NCI-H69 (cell line): ENCODE measurements around the gene GXYLT2.
A peak's percentile ranks its signal among the peaks of the same experiment; 100 is the strongest.
"Not testable (repeated sequence)": the region's sequence is repeated elsewhere in the genome, so short reads cannot be mapped to it uniquely, and the experiment has no call there.

Source experiments
- DNase-seq: peaks from one replicate; lab custom pipeline; 2025; lab: John Stamatoyannopoulos, UW

The GXYLT2 gene

DNA sequence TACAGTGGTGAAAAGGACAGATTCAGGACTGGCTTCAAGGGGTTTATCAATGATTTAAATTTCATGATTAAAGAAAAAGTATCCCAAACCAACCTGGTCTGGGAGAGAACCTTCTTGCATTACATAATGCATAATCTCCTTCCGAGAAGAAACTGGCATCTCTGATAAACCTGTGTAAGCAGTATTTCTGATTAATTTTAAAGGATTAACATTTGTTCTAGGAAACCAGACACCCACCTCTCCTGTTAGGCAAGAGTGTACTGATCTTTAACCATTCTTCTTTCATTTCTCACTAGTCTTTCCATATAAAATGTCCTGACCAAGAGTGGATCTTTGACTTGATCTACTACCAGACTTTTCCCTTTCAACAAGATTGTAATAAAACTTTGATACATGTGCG lies 85.9 kb downstream of the GXYLT2 start:
- DNase-seq = no peak

DNA sequence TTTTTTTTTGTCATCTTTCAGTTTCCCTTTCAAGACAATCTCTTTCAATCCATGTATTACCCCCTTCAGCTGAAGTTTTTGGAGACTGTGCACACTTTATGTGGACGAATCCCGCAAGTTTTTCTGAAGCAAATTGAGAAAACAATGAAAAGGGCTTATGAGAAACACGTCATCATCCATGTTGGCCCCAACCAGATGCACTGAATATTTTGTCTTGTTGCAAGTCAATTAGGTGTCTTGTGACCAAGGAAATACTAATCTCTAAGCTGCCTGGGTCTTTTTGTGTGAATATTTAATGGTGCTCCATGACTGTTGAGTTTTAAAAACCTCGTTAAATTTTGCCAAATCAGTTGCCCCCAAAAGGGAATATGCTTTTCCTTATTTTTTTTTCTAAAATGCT lies 87.1 kb downstream of the GXYLT2 start:
- no peak for DNase-seq

DNA sequence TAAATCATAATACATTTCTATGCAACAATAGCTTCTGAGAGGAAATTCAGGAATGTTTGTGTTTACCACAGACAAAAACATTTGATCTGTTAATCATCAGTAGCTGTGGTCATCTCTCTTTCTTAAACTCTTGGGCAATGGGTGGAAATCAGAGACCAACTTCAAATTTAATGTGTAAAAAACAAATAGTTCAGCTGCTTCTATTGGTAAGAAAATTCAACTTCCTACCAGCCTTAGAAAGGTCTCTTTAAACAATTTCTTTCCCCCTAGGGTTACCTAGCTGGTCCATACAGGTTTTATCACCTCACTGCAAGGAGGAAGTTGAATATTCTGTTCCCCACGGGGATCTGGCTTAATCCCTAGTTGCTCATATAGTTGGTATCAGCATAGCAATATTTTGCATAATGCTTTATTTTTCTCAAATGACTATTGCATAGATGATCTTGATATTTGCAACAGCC lies 88.5 kb downstream of the GXYLT2 start:
- DNase-seq = no peak

DNA sequence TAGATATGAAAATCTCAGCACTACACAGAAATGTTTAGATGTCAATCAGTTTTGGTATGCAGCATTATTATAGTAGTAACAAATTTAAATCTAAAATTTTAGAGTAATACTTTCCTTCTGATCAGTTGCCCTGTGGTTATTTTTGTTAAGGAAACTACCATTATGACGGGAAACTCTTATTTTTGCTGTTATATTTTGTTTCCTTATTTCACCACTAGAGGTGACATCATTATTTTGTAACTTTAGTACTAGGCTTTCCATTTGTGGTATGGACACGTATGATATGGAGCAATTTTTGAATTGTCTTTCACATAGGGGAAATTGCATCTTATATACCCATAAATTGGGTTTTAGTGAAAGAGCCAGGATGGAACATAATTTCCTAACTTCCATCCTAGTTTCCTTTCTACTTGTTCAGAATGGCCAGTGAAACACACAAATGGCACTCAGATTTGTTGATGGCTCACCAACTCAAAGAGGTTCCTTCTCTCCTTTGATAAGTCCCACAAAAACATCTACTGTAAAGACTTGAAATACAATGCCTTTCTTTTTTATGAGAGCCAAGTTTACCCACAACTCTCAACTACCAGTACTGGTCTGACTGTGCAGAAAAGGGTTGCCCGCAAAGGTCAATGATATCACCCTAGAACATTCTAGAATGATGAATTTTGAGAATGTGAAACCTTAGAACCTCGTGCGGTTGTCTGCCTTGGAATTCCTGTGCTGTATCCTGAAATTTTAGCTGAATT lies 89.4 kb downstream of the GXYLT2 start:
- no peak for DNase-seq

DNA sequence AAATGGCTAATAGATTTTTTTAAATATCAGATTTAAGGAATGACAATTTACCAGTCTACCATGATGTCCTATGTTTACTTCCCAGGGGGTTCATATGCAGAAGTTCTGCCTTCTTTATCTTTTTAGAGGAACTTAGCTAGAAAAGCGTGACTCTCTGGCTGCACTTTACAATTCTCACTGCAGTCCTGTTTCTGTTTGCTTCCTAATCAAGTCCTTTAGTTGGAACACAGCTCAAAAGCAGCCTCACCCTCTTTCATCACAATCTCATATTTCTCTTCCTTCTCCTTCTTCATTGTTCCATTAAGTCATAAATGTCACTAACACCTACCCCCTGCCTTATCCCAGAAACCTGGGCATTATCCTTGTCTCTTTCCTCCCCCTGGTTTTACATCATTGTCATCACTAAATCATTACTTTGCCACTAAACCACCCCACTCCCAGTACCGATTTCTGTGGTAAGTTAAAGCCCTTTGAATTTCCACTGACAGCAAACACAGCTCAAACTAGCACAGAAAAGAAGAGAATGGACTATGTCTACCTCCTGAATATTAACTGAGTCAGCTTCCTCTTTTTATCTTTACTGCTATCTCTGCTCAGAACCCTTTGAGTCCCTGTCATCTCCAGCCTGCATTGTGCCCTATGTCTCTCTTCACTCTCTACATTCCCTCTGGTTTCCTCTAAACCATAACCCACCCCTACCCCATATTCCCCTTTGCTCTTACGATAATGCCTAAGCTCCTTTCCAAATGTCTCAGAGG lies 94.9 kb downstream of the GXYLT2 start:
- no peak for DNase-seq

DNA sequence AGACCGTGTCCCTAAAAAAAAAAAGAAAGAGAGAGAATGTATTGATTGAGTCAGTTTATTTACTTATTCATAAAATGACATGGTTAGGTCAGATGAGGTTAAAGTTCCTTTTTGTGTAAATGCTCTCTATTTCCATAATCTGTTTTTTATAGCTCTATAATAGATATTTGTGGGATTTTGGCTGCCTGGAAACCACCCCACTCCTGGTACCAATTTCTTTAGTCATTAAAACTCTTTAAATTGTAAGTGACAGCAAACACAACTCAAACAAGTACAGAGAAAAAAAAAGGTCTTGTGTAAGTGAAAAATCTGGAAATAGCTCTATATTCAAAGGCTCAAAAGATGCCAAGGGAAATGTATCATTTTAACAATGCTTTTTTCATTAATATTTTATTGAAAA lies 97.7 kb downstream of the GXYLT2 start:
- DNase-seq = no peak

DNA sequence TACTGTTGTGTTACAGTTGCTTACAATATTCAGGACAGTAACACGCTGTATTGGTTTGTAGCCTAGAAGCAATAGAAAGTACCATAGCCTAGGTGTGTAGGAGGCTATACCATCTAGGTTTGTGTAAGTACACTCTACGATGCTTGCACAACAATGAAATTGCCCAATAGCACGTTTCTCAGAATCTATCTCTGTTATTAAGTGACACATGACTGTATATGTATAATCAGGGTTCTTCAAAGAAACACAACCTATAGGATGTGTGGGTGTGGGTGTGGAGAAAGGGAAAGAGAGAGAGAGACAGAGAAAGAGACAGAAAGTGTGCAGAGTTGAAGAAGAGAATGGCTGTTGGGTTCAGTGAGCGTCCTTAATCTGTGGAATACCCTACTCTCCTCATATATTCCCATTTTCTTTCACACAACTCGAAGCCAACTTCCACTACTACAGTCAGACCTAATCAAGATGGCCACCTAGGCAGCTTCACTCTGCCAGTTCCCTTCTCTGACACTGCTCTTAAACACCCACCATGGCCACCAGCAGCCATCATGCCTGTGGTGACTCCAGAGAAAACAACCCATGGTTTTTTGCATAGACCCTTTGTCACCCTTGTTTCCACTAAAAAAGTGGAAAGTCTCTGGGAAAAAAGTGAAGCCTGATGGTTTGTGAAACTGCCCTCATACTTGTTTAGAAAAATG lies 103.0 kb downstream of the GXYLT2 start:
- DNase-seq = no peak

DNA sequence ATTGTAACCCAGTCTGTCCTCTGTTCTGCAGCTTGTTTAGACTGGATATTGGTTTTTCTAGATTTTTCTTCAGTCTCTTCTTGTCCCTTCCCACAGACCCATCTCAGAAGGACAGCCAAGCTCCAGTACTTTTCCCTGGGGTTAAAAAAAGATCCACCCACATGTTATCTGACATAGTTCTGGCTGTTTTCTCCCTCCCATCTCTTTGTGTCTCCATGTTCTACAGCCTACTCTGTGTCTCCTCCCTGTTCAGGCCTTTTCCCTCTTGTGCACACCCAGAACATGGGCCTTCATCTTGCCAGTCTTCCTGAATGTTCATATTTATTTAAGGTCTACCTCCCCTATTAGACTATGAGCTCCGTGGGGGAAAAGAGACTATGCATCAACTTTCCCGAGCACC lies 103.7 kb downstream of the GXYLT2 start:
- DNase-seq = no peak

DNA sequence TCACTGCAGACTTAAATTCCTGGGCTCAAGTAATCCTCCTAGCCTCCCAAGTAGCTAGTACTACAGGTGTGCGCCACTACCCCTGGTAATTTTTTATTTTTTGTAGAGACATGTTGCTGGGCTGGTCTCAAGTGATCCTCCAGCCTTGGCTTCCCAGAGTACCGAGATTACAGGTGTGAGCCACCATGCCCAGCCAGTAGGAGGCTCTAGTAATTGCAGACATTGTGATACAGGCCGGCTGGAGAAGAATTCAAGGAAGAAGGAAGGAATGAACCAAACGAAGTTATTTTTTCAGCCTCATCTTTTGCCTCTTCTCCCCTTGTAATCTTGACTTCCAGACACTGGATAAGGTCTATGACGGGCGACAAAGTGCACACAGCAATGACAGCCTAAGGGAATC lies 105.5 kb downstream of the GXYLT2 start:
- no peak for DNase-seq

DNA sequence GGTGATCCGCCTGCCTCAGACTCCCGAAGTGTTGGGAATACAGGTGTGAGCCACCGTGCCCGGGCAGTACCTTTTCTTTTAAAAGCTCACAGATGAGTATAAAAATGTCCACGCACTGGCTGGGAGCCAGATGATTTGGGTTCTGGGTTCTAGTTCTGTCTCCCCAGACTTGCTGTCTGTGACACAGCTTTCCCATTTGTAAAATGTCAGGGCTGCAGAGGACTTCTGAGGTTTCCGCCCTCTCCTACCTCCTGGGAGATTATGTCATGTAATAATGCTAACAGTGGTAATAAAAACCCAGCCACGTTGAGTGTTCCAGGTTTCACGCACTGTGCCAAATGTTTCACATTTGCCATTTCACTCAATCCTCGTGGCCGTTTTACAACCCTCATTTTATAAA lies 107.5 kb downstream of the GXYLT2 start:
- DNase-seq = peak; percentile 2

DNA sequence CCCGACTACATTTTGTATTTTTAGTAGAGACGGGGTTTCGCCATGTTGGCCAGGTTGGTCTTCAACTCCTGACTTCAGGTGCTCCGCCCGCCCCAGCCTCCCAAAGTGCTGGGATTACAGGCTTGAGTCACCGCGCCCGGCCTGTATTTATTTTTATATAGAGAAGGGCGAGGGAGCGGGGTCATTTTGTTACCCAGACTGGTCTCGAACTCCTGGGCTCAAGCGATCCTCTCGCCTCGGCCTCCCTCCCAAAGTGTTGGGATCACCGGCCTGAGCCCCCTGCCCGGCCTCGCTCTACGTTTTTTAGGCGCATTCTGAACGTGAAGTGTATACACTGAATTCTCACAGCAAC lies 108.3 kb downstream of the GXYLT2 start:
- no peak for DNase-seq

DNA sequence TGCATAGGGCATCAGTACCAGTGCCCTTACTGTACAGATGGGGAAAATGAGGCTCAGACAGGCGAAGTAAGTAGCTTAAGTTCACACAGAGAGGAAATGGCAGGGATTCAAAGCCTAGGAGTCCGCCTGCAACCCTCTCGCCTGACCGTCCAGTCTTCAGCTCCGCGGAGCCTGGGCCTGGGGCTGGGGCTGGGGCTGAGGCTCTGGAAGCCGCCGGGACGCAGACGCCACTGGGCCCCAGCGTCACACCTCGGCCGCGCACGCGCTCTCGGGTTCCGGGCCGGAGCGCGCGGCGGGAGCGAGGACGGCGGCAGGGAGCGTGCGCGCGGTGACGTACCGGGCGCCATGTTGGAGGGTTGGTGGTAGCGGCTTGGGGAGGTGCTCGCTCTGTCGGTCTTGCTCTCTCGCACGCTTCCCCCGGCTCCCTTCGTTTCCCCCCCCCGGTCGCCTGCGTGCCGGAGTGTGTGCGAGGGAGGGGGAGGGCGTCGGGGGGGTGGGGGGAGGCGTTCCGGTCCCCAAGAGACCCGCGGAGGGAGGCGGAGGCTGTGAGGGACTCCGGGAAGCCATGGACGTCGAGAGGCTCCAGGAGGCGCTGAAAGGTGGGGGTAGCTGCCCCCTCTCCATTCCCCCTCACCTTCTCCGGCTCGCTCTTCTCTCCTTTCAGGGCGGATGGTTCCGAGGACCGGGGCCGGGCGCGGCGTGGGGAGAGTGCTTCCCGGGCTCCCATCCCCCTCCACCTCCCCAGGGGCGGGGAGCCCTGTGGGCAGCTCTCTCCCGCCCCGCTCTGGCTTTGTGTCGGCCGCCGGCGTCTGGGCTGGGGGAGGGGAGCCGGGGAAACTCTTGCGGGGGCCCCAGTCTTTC lies 108.9 kb downstream of the GXYLT2 start, which contains the start of gene PPP4R2:
Gene PPP4R2, plus strand, starts transcription at position 339 of the 861 bp plus-strand sequence. Its CDS starts 227 bp downstream, at position 566.
- DNase-seq = peak; percentile 92

DNA sequence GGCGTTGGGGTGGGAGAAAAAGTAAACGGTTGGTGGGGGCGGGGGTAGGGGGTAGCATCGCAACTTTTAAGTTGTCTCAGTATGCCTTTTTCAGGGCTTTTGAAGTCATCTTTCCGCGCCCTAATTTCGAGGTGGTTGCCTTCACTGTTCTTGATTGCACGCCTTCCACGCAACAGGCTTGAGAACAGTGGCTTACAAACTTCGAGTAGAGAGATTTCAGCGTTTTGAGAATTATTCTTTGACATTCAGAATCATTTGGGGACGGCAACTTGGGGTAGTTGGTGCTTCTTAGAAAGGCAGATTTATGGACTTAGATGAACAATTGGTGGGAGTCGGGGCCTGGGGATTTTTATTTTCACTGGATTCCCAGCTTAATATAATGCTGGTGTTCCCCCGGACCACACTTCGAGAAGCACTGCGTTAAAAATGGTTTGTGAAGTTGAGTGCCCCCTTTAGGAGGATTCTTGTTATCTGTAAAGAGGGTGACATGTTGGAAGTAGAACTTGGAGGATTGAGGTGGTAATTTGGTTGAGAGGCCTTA lies 109.6 kb downstream of the GXYLT2 start:
- DNase-seq = peak; percentile 65

DNA sequence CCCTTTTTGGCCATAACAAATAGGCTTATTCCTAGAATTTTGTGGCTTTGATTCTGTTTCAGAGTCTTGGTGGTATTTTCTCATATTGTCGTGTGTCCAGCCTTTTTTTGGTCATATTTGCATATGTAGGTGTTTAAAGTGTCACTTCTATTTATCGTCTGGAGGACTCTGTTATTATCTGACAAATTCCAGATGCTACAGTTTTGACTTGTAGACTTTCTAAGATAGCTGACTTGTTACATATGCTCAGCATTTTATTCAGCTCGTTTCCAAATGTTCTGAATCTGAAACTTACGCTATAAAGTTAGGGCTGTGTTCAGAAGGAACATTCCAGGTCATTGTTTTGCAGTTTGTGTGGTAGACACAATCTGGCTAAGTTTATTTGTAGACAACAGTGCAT lies 110.6 kb downstream of the GXYLT2 start:
- no peak for DNase-seq

DNA sequence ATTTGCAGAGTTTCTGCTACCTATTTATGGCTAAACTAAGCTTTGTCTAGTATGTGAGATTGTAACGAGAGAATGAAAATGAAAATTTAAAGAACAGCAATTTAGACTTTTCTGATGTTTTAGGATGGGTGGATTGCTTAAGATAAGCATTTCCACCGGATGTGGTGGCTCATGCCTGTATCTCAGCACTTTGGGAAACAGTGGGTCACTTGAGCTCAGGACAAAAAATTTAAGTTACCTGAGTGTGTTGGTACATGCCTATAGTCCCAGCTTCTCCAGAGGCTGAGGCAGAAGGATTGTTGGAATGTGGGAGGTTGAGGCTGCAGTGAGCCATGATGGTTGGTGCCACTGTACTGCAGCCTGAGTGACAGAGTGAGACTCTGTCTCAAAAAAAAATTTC lies 112.1 kb downstream of the GXYLT2 start:
- DNase-seq = no peak

DNA sequence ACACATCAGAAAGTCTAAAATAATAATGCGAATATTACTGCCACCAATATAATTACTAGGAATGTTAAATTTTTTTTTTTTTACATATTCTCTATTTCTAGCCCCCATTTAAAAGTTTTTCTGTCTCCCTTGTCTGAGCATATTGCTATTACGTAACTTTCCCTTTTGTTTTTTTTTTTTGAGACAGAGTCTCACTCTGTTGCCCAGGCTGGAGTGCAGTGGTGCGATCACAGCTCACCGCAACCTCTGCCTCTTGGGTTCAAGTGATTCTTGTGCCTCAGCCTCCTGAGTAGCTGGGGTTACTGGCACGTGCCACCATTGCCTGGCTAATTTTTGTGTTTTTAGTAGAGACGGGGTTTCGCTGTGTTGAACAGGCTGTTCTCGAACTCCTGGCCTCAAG lies 115.2 kb downstream of the GXYLT2 start:
- DNase-seq = not testable (repeated sequence)

DNA sequence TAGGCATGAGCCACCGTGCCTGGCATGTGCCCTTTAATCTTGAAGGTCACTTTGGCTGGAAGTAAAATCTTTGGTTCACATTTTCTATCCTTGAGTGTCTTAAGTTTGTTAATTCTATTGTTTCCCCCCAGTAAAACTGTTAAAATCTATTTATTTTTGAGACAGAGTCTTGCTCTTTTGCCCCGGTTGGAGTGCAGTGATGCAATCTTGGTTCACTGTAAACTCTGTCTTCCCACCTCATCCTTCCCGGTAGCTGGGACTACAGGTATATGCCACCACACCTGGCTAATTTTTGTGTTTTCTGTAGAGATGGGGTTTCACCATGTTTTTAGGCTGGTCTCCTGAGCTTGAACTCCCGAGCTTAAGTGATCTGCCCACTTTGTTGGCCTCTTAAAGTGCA lies 116.5 kb downstream of the GXYLT2 start:
- DNase-seq = no peak

DNA sequence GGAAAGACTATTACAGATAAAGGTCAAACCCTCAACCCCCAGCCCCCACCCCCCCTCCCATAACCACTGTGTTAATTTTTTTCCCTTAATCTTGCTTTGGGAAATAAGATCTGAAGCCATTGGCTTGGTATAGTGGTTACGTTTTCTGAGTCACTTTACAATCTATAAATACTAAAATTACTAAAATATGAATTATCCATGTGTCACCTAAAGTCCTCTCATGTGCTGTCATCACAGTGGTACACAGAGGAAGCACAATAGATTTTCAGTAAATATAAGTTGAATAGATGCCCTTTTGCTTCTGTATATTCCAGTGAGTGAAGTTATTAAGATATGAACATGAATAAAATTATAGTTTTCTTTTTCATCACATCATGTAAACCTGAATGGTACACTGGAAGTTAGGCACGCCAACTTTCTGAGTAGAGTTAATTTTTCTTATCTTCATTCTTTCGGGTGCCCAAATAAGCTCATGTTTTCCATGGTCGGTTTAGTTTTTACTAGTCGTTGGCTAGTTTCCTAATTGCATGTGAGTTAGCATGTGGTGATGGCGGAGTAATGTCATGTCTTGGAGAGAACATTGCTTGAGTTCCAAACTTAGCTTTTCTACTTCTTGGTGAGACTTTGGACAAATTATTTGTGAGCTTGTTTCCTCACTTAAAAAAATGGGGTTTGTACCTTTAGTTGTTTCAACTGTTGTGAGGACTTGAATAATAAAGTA lies 120.3 kb downstream of the GXYLT2 start:
- no peak for DNase-seq

DNA sequence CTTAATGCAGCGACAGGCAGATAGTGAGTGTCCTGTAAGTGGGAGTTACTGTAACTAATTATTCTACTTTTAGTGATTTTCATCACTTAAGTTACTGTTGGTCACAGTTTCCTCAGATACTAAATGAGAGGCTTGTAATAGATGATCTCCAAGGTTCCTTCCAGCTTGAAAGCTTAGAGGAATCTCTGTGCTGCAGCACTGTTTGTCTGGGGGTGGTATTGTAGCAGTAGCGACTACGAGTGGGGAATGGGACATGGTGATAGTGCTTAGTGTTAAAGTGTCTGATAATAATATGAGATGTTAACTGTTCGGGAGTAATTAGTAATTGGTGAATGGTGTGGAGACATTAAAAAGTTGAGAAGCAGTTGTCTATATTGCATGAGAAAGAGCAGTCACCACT lies 121.2 kb downstream of the GXYLT2 start:
- DNase-seq = no peak

DNA sequence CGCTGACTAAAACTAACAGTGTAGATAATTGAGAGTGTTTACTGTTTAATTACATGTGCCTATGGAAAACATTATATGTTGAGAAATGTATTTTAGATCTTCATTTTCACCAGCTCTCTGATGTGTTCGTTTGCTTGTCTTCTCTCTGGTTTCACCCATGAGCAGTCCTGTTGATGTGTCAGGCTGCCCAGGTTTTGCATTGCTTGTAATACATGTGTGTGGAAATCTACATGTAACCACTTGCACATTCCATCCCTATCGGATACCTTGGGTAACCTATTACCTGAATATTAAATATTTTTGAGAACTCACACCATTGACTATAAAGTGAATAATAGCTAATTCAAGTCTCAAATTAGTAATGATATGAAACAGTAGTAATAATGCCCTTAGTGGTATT lies 121.9 kb downstream of the GXYLT2 start:
- no peak for DNase-seq

DNA sequence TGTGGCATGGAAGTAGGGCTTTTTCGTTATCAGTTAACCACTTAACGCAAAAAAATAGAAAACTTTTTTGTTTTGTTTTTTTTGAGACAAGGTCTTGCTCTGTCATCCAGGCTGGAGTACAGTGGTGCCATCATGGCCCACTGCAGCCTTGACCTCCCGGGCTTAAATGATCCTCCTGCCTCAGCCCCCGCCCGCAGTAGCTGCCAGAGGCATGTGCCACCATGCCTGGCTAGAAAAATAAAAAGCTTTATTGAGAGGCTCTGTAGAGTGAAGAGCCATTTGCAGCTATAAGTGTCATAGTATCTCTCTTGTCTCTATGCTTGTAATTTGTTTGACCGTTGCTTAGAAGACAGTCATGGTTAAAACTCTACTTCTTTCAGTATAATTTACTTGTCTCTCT lies 122.3 kb downstream of the GXYLT2 start:
- no peak for DNase-seq
